HG03108 (cell line): ENCODE measurements around the gene HPSE.
"Not testable (repeated sequence)": the region's sequence is repeated elsewhere in the genome, so short reads cannot be mapped to it uniquely, and the experiment has no call there.

Experiments used
- ATAC-seq: cut with Tn5 transposase; IDR thresholded peaks from one replicate; pipeline ENCODE4 v1.9.1; 2021; ENCODE audit warnings: moderate library complexity; ENCODE audit not compliant: unreplicated experiment

The HPSE gene

DNA sequence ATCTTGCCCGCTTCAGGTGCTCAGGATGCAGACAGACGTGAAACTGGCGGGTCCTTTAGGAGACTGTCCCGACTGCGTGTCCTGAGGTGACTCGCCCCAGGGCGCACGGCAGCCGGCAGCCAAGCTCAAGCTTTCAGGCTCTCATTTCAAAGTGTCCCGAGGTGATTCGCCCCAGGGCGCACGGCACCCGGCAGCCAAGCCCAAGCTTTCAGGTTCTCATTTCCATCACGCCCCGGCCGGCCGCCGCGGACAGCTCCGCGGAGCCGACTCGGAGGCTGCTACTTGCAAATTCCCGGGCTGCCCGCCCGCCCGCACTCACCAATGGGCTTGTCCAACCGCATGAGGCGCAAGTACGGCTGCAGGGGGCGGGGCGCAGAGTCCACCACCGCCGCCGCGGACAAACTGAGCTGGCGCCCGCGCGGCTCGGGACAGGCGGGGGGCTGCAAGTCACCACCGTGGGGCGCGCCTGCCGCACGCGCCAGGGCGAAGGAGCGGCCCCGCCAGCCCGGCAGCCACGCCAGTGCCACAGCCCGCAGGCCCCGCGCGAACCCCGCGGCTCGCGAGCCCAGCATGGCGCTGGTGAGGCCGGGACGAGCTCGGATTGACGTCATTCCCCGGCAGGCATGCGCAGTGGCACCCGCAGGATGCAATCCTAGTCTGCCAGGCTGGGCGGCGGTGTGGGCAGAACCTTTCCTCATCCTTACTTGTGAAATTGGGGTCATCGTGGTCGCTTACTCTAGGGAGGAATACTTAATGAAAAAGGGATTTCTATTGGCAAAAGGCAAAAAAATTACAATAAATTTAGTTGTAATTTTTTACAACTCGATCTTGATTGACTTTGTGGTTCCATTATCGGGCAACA lies 50.2 kb downstream of the HPSE start, which contains the start of gene COQ2:
Gene COQ2, minus strand, starts transcription at position 606 of the 862 bp plus-strand sequence. Its CDS starts 34 bp downstream, at position 572.
- peak; percentile 85 for ATAC-seq

DNA sequence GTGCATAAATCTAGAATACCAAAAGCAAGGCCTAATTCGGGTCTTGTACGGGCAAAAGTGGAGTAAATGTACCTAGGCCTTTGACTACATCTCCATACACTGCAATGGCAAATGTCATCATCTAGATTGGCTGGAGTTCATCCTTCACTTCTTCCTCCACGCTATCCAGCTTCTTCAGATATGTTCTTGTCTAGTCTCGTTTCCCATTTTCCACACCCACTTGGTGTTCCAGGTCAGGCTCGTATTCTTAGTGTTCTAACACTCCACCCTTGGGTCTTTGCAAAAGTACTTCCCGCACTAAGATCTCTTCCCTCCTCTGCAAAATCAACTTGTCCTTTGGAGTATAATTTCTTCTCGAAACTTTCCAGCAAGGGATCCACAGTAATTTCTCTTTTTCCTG lies 51.5 kb downstream of the HPSE start:
- ATAC-seq: no peak

DNA sequence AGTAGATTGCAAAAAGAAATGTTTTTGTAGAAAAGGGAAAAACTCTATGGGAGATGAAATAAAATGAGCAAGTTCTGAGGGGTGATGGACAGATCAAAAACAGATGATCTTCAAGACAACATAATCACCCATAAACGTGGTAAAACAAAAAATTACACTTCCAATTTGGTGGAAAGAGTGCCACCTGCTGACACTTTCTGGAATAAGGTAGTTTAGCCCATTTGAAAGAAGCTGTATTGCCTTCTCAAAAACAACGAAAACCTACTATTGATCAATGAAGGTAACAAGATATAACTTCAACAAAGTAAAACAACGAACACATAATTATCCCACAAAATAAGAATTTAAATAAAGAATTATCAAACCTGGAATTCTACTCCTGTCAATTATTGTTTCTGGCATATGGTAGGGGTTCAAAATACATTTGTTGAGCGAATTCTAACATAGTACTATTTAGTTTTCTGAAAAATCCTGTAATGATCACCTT lies 52.6 kb downstream of the HPSE start:
- no peak for ATAC-seq

DNA sequence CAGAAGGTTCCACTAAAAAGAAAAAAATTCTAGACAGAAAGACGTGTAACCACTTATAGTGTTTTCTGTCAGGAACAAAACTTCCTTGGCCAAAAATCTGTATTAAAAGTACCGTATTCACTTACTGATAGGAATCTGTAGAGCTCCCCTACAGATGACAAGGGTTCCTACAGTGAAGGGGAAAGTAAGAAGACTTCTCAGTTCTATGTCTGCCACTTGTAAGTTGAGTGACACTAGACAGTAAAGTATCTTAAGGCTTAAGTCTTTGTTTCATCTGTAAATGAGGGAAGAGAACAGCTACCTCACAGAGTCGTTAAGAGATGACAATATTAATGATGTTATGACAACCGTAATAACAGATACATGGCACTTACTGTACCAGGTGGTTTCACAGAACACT lies 53.3 kb downstream of the HPSE start:
- ATAC-seq: no peak

DNA sequence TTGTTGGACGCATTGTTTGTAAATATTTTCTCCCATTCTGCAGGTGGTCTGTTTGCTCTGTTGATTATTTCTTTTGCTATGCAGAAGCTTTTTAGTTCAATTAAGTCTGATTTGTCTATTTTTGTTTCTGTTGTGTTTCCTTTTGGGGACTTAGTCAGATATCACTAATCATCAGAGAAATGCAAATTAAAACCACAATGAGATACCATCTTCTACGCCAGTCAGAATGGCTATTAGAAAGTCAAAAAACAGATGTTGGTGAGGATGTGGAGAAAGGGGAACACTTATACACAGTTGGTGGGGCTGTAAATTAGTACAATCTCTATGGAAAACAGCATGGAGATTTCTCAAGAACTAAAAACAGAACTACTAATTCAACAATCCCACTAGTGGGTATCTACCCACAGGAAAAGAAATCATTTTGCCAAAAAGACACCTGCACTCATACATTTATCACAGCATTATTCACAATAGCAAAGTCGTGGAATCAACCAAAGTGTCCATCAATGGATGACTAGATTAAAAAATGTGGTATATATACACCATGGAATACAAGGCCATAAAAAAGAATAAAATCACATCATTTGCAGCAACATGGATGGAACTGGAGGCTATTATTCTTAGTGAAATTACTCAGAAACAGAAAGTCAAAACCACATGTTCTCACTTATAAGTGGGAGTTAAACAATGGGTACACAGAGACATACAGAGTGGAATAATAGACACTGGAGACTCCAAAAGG lies 58.2 kb downstream of the HPSE start:
- ATAC-seq: peak; percentile 56

DNA sequence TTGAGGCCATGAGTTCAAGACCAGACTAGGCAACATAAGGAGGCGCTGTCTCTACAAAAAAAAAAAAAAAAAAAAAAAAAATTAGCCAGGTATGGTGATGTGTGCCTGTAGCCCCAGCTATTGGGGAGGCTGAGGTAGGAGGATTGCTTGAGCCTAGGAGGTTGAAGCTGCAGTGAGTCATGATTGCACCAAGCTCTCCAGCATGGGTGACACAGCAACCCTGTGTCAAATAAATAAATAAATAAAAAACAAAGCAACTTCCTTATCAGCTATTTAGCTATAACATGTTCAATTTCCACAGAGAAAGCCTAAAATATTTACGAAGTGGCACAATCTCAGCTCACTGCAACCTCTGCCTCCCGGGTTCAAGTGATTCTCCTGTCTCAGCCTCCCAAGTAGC lies 60.7 kb downstream of the HPSE start:
- not testable (repeated sequence) for ATAC-seq

DNA sequence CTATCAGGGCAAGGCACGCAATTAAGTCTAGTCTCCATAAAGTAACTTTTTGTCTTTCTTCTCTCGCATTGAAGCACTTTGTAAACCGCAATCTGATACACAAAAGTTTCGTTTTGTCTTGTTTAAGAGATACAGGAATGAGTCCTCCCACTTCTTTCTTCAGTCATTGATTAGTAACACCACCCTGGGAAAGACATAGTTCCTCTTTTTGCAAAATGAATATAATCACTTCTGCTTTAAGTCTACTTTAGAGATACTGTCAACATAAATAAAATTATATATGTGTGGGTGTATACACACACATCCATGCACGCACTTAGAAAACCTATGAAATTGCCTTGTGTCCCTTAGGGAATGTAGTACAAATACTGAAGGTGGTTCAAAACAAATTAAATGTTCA lies 61.7 kb downstream of the HPSE start:
- peak; percentile 85 for ATAC-seq

DNA sequence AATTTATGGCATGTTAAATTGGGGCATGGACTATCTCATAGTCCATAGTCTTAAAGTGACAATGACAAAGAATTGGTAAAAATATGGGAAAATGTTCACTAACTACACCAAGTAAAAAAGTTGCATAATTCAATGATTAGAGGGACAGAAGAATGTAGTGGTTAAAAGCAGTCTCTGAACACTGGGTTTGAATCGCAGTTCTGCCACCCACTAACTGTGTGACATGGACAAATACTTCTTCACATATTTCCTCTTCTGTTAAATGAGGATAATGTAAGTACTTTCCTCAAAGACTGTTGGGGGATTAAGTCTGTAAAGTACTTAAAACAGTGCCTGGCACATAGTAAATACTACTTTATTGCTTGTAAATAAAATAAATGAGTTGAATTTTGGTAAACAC lies 65.4 kb downstream of the HPSE start:
- no peak for ATAC-seq

DNA sequence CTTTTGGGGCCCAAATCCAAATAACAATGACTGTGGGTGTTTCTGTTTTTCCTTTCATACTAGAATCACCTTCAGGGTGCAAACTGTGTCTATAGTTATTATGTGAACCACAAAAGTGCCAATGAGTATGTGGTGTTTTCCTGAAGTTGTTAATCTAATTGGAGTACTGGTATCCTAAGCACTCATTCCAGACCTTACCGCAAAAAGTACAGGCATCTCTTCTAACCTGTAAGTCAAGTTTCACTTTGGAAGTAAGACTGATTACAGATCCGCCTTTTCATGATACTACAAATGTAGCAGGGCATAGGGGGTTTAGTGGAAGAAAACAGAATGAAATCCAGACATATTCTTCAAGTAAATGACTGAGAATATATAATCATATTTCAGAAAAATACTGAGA lies 66.2 kb downstream of the HPSE start:
- ATAC-seq: no peak

DNA sequence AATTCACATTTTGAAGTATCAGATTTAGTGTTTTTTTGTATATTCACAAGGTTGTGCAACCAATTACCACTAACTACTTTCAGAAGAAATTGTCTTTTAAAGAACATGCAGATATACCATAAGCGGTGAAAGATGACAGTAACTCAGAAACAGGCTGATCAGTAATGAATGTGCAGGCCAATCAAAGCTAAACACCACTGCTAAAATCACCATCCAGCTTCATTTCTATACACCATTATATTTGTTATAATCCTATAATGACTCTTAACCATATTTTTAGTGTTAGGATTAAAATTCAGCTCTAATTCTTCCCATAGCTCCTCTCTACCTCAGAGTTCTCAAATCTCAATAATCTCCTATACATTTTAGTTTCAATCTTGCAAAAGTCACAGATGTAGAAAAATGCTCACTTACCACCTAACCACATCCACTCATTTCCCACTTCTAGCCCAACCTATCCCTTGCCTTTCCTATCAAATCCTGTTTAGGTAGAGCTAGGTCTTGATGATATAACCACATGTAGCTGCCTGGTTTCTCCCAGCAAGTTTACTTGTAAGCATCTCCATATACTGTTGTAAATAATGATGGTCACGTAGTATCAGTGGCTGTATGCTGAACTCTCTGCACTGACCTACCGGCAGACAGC lies 66.7 kb downstream of the HPSE start:
- ATAC-seq: no peak

DNA sequence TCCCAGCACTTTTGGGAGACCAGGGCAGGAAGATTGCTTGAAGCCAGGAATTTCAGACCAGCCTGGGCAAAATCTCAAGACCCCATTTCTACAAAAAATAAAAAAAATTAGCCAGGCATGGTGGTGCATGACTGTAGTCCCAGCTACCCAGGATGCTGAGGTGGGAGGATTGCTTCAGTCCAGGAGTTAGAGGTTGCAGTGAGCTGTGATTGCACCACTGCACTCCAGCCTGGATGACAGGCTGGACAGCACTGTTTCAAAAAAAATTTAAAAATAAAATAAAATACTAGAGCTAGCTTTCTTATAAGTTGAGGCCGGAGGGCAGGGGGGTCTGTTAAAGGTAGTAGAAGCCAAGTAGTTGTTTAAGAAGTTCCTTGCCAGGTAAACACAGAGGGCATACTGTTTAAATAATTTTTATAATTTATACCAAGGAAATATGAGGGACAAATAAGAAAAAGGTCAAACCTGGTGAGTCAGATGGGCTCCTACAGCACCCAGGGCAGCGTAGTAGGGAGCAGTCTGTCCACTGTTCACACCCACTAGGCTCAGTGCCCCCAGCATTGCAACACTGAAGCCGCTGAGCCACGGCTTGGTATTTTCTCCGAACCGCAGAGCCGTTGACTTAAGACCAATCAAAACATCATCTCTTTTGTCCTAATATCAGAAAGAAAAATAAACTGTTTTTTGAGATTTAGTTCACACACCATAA lies 67.4 kb downstream of the HPSE start:
- ATAC-seq: no peak

DNA sequence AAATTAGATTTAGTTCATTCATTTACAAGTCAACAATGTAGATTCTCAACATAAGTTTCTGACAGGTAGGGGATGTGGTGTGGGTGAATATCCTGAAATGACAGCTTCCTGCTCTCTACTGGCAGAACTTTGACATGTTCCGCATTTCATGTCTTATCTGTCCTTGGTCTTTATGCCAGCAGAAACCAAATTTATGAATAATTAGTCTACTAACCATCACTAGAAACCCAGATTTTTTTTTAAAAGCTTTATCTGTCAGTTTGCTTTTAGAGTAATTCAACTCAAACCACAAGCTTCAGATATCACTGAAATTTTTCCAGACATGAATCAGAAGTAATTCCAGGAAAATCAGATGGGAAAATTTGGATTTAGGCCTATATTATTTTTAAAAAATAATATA lies 68.0 kb downstream of the HPSE start:
- peak; percentile 59 for ATAC-seq

DNA sequence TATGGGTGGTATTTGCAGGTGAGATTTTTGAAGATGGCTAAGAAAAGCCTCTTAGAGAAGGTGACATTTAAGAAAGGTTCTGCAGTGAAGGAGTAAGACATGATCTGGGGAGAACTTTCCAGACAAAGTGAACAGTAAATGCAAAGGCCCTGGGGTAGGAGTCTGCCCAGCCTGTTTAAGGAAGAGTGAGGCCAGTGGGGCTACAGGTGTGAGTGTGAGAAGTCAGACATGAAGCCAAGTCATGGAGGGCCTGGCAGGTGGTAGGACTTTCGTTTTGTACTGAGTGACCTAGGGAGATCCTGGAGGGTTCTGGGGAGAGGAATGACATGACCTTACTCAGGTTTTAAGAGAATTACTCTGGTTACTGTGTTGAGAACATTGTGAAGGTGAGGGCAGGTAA lies 71.5 kb downstream of the HPSE start:
- no peak for ATAC-seq

DNA sequence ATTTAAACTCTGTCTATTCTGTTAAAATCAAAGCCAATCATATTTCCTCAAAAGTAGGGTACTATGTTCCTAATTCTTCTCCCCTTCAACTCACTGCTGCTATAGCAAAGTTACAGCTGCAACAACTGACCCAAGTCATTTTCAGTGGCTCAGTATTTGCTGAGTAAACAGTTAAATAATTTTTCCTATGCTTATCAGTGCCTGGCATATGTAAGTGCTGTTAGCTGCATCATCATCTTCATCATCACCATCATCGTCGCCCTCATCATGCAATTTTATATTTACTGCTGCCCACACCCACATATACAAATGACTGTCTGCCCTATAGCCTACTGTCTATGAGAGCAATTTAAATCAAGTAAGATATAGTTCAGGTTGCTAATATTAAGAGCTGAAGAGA lies 72.0 kb downstream of the HPSE start:
- no peak for ATAC-seq

DNA sequence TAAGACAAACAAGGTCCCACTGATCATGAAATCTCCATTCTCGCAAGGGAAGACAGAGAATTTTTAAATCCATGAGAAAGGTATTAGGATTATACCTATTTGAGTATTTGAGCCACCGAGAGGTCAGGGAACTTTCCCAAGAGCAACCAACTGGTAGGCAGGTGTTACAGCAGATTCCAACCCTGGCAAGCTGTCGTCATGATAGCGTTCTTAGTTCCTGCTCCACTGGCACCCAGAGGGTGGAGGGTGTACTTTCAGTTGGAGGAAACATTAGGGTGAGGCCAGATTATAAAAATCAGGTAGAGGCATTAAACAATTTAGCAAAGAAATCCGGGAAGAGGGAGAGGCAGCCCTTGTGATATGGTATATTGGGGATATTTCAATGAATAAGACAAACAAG lies 73.3 kb downstream of the HPSE start:
- ATAC-seq: no peak

DNA sequence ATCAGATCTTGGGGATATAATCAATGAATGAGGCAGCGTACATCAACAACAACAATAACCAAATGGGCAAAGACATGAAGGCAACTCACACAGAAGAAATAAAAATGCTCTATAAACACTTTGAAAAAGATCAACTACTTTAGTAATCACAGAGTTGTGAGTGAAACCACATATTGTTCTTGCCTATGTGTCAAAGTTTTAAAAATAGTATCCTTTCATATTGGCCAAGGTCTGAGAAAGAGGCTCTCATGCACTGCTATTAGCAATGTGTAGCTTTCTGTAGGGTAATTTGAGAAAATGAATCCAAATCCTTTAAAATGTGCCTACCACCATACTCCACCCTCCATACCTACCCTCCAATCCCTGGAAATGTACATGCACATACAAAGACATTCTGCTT lies 75.1 kb downstream of the HPSE start:
- ATAC-seq: peak; percentile 39

DNA sequence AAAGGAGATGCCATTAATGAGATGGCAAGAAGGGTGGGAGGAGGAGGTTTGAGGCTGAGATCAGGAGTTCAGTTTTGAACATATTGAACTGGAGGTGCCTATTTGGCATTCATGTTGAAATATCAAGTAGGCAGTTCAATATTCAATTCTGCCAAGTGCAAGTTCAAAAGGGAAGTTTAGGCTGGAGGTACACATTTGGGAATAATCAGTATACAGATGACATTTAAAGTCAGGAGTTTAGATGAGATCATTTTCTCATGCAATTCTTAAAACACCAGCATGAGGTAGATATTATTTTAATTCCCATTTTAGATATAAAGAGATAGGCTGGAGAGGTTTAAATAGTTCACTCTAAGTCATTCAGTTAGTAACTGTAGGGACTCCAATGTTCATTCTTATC lies 76.2 kb downstream of the HPSE start:
- ATAC-seq: no peak

DNA sequence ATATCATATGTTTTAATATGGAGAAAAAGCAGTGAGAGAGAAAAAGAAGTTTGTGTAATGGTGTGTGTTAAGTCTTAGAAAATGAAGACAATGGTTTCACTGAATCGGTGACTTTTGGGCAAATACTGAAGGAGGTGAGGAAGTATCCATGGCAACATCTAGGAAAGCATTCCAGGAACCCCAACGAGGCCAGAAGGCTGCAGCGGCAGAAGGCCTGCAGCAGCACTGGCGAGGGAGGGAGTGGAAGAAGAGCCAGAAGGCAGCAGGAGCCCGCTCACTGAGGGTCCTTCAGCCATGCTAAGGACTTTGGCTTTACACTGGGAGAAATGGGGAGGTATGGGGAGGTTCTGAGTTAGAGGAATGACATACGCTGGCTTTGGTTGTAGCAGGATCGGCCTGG lies 76.8 kb downstream of the HPSE start:
- ATAC-seq: no peak

DNA sequence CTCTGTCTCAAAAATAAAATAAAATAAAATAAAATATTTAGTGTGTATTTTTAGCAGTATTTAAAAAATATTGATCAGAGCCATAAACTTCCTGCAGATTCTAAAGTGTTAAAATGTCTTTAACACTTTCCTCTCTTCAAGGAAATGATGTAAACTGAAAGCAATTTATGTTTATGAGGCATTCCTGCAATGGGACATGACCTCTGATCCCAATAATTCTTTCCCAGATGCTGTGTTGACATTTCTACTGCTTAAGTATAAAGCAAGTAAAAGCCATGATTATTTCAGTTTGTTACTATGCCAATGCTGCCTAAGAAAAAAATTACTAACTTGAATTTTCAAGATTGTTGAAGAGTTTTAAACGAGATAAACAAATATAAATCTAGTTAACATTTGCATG lies 79.1 kb downstream of the HPSE start:
- ATAC-seq: no peak

DNA sequence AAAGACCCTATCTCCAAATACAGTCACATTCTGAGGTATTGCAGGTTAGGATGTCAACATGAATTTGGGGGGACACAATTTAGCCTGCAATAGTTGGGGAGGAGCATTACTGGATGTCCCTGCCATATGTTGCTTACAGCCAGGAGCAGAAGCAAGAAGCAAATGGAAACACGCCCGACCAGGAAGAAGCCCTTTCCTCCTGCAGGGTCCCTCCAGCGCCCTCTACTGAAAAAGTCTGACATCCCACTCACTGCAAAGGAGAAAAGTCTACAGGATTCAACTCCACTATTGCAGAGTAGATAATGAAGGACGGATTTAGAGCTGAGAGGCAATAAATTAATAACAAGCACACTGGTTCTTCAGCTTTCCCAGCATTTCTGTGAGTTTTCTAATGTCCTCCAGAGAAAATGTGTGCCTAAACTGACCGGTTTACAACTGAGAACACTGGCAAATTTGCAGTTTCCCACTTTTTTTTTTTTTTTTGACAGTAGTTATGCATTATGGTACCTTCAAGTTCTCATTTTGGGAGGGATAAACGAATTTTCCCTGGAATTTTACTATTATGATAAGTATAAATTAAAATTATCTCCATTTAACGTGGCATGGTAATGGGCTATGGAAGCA lies 81.8 kb downstream of the HPSE start:
- no peak for ATAC-seq

DNA sequence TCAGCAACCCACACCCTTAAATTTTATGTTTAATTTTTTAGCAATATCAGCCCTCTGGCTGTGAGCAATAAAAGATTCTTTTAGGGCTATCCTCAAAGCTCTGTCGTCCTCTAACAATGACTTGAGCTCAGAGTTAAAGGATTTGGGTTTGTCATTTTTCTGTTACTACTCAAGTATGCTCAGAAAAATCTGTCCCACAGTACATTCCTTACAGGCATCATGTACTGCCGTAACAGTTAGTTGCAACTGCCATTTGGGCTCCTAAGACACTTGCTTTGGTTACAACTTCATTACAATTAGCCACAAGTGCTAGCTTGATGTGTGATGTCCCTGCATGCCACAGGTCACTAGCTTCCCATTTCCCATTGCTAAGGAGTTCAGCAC lies 83.2 kb downstream of the HPSE start:
- no peak for ATAC-seq
